HepG2 (cell line): Measurements from ENCODE around the gene MAPK13. TPM values are rescaled to one million over a fixed set of nuclear protein-coding genes. Genes with fewer than 3 reads are reported as not detected.

ENCODE experiments used
- ATAC-seq: fragments of 200-7000 bp; cut with Tn5 transposase; 3 replicates; pipeline ENCODE4 v1.9.1; 2020; ENCODE audit warnings: mild to moderate bottlenecking, moderate library complexity
- BruUV-seq: library from RNA; stranded (reverse); fragments of 400-500 nt; replicated peaks from 2 replicates; lab custom pipeline; 2021; lab: Mats Ljungman, UMichigan
- CTCF ChIA-PET: fragments of 300-600 bp; formaldehyde crosslinking; extraction: SDS; loops from one replicate; lab custom pipeline; 2021; ENCODE audit warnings: low total read pairs, inconsistent platforms, low intra/inter-chr PET ratio; lab: Yijun Ruan, JAX
- POLR2A ChIA-PET: fragments of 350-600 bp; sonication (Branson Sonifier 250); formaldehyde crosslinking; loops from one replicate; lab custom pipeline; 2020; ENCODE audit warnings: antibody characterized with exemption, inconsistent platforms; lab: Yijun Ruan, JAX
- DNase-seq: peaks from one replicate; pipeline ENCODE4 v3.0.0-alpha.2; 2015; ENCODE audit warnings: low spot score
- FAIRE-seq: peaks from 3 replicates; lab custom pipeline; 2011; peaks lifted over from hg19 to GRCh38; lab: Jason Lieb, UNC
- H2AFZ ChIP-seq: one replicate; pipeline ENCODE4 v1.6.1; 2011; ENCODE audit warnings: low read length, inconsistent platforms
- H3K27ac ChIP-seq: fragments of 300-600 bp; 3 replicates; pipeline ENCODE4 v1.8.0; 2011; ENCODE audit warnings: mixed run types, mild to moderate bottlenecking, mixed read lengths, low read length, inconsistent platforms; ENCODE audit not compliant: insufficient read depth; ENCODE audit errors: extremely low read length
- H3K27me3 ChIP-seq, 2 experiments: fragments of 200-600 bp in 1 of 2; 2 replicates in 1 of 2; 3 replicates in 1 of 2; pipeline versions ENCODE4 v1.6.0 to v1.8.0; 2011; ENCODE audit warnings: low read length in 2 of 2, mild to moderate bottlenecking in 2 of 2, moderate library complexity in 2 of 2, inconsistent platforms in 1 of 2; ENCODE audit not compliant: insufficient read depth in 2 of 2, control insufficient read depth in 1 of 2
- H3K36me3 ChIP-seq, 2 experiments: fragments of 200-600 bp in 1 of 2; replicated peaks in 1 of 2; 2 replicates in 1 of 2; 3 replicates in 1 of 2; pipeline versions ENCODE4 v1.5.1 to v1.8.0; 2011; ENCODE audit warnings: low read length in 2 of 2, inconsistent platforms in 1 of 2; ENCODE audit not compliant: insufficient read depth in 2 of 2, control insufficient read depth in 1 of 2
- H3K4me1 ChIP-seq: 2 replicates; pipeline ENCODE4 v1.5.1; 2012; ENCODE audit warnings: low read length, inconsistent platforms; ENCODE audit not compliant: insufficient read depth
- H3K4me2 ChIP-seq: 2 replicates; pipeline ENCODE4 v1.6.0; 2011; ENCODE audit warnings: low read depth, low read length, inconsistent platforms
- H3K4me3 ChIP-seq, 3 experiments: fragments of 200-600 bp in 1 of 3; sonication (generic), shearing (Covaris generic) in 1 of 3; replicated peaks in 1 of 3; 2 replicates each; pipeline ENCODE4 v1.5.1; 2011 to 2016; ENCODE audit warnings: low read length in 3 of 3, inconsistent platforms in 2 of 3, low read depth in 2 of 3, mild to moderate bottlenecking in 2 of 3, control low read depth in 1 of 3, mixed read lengths in 1 of 3; ENCODE audit not compliant: insufficient read depth in 1 of 3
- H3K79me2 ChIP-seq: one replicate; pipeline ENCODE4 v1.6.1; 2011; ENCODE audit warnings: low read length, inconsistent platforms; ENCODE audit not compliant: insufficient read depth
- H3K9ac ChIP-seq: 2 replicates; pipeline ENCODE4 v1.6.0; 2011; ENCODE audit warnings: mild to moderate bottlenecking, low read depth, low read length, inconsistent platforms; ENCODE audit not compliant: insufficient read depth
- H3K9me3 ChIP-seq: 2 replicates; pipeline ENCODE4 v1.5.1; 2012; ENCODE audit warnings: mild to moderate bottlenecking, low read length
- H4K20me1 ChIP-seq: 2 replicates; pipeline ENCODE4 v1.6.0; 2011; ENCODE audit warnings: inconsistent platforms, mild to moderate bottlenecking, low read length, moderate library complexity; ENCODE audit not compliant: insufficient read depth
- TAF1 ChIP-seq: sonication (generic); formaldehyde crosslinking; IDR thresholded peaks from 2 replicates; pipeline ENCODE4 v1.4.0; 2020; ENCODE audit warnings: missing genetic modification reagents
- ZBTB21 ChIP-seq: sonication (generic); formaldehyde crosslinking; IDR thresholded peaks from 2 replicates; pipeline ENCODE4 v1.4.0; 2020; ENCODE audit warnings: missing genetic modification reagents
- ZNF12 ChIP-seq: sonication (generic); formaldehyde crosslinking; IDR thresholded peaks from 2 replicates; pipeline ENCODE4 v1.5.0; 2020; ENCODE audit warnings: missing genetic modification reagents
- ZNF317 ChIP-seq: sonication (generic); formaldehyde crosslinking; IDR thresholded peaks from 2 replicates; pipeline ENCODE4 v1.5.0; 2020; ENCODE audit warnings: mild to moderate bottlenecking, missing genetic modification reagents
- ZNF749 ChIP-seq: sonication (generic); formaldehyde crosslinking; IDR thresholded peaks from 2 replicates; pipeline ENCODE4 v1.8.0; 2022; ENCODE audit warnings: mild to moderate bottlenecking, missing genetic modification reagents, moderate library complexity, borderline replicate concordance
- WGBS: methylation state at CpG from one replicate; pipeline ENCODE4 v1.1.6; 2017; ENCODE audit warnings: low lambda C conversion rate; 5-methylcytosine and 5-hydroxymethylcytosine counted together
- in situ Hi-C: cut with HindIII; loops from 2 replicates; pipeline ENCODE4 v1.10.0; 2017; ENCODE audit warnings: low pct_unique_long_range_greater_than_20kb; ENCODE audit not compliant: extremely low pct_ligation_motif_present
- intact Hi-C: fragments of 100-400 bp; cut with micrococcal nuclease; formaldehyde crosslinking; loops from one replicate; pipeline ENCODE4 v1.10.0; 2022; ENCODE audit not compliant: unreplicated experiment
- polyA plus RNA-seq, 8 experiments: library from polyadenylated mRNA; depleted of rRNA in 3 of 8; stranded (reverse) in 7 of 8; unstranded in 1 of 8; fragments of >200 nt; fragmentation: Illumina TruSeq in 4 of 8; extraction: Trizol in 4 of 8; gene quantifications; 2 replicates each; pipeline versions ENCODE4 v1.2.1 to v1.2.3, GENCODE V29; 2011 to 2016; ENCODE audit warnings: low read depth in 4 of 8, missing spikeins in 1 of 8, mixed read lengths in 1 of 8; ENCODE audit not compliant: insufficient read depth in 1 of 8
- total RNA-seq, 5 experiments: library from RNA; depleted of rRNA; stranded (reverse); fragments of >200 nt; fragmentation: Illumina TruSeq; extraction: Trizol; gene quantifications; 2 replicates each; pipeline ENCODE4 v1.2.3, GENCODE V29; 2016; ENCODE audit warnings: low read depth in 1 of 5
- TF ChIP-seq, protein P1 (sequence below): sonication (generic); formaldehyde crosslinking; IDR thresholded peaks from 2 replicates; pipeline ENCODE4 v1.5.0; 2020; ENCODE audit warnings: missing genetic modification reagents

Gene MAPK13
- total and polyA plus RNA-seq, 2 of the 13 experiments (the other 11 are each of a cell fraction or from before 2014, with no cell fraction given): 12.7 to 43.4 TPM

DNA sequence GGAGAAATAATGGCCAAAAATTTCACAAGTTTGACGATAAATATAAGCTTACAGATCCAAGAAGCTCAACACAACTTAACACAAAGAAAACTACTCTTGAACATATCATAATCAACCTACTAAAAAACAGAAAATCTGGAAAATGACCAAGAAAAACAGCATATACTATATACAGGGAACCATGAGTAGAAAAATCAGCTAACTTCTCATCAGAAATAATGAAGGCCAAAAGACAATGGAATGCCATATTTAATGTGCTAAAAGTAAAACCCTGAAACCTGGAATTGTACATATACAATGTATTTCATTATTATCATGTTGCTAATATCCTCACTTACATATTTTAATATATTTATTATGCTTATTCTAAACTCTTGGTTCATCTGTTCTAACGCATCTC, 25.3 kb downstream of the MAPK13 start:
- no peak overlapping the region for H3K27ac ChIP-seq
- H3K79me2 ChIP-seq: no peaks in the 10 kb centered on the region
- H4K20me1 ChIP-seq: no peaks in the 10 kb centered on the region
- H3K4me3 ChIP-seq: no peak overlapping the region
- no peaks in the 10 kb centered on the region for H3K27me3 ChIP-seq
- TF ChIP-seq ZNF317 (CRISPR knock-in tag) (peak; percentile 94), TAF1 (CRISPR knock-in tag) (no peak), ZBTB21 (CRISPR knock-in tag) (no peak)
- H3K4me1 ChIP-seq: no peaks in the 10 kb centered on the region
- no TSS peak for BruUV-seq
- in situ Hi-C loops: no loop called here
- ChIA-PET POLR2A (no interaction called here), CTCF (no interaction called here)
- H3K9ac ChIP-seq: no peak overlapping the region
- intact Hi-C loops: no loop called here
- WGBS: 85% methylated on average over 2 of the region's 2 CpGs
- ATAC-seq: no peak
- H2AFZ ChIP-seq: no peak overlapping the region
- no peak overlapping the region for H3K4me2 ChIP-seq
- no peak for FAIRE-seq
- no peak for DNase-seq
- no peaks in the 10 kb centered on the region for H3K36me3 ChIP-seq
- H3K9me3 ChIP-seq: peaks cover 7% of the 10 kb centered on the region; the same call in 1 of the 2 replicates

DNA sequence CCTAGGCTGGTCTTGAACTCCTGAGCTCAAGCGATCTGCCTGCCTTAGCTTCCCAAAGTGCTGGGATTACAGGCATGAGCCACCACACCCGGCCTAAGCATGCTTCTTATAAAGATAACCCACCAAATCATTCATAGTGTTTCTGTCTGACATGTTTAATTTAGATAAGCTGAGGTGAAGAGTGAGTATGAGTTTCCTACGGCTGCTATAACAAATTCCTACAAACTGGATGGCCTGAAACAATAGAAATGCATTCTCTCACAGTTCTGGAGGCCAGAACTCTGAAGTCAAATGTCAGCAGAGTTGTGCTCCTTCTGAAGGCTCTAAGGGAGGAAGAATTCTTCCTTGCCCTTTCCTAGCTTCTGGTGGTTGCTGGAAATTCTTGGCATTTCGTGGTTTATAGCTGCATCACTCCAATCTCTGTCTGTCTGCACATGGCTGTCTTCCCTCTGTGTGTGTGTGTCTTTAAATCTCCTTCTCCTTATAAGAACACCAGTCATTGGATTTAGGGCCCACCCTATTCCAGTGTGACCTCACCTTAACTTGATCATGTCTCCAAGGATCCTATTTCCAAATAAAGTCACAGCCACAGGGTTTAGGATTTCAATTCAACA, 29.9 kb downstream of the MAPK13 start:
- Histone ChIP-seq H3K4me3 (no peak overlapping the region), H3K4me2 (no peak overlapping the region), H3K9me3 (peaks cover 7% of the 10 kb centered on the region; the same call in 1 of the 2 replicates), H3K36me3 (no peaks in the 10 kb centered on the region), H3K9ac (no peak overlapping the region), H2AFZ (no peak overlapping the region), H3K4me1 (no peaks in the 10 kb centered on the region), H3K79me2 (no peaks in the 10 kb centered on the region), H3K27ac (no peak overlapping the region), H3K27me3 (no peaks in the 10 kb centered on the region), H4K20me1 (no peaks in the 10 kb centered on the region)
- no peak for ATAC-seq
- WGBS: 77% methylated on average over 4 of the region's 4 CpGs
- in situ Hi-C loops (no loop called here), intact Hi-C loops (no loop called here)
- POLR2A ChIA-PET: no interaction called here
- DNase-seq: no peak
- no peak for FAIRE-seq
- TF ChIP-seq, protein P1, sequence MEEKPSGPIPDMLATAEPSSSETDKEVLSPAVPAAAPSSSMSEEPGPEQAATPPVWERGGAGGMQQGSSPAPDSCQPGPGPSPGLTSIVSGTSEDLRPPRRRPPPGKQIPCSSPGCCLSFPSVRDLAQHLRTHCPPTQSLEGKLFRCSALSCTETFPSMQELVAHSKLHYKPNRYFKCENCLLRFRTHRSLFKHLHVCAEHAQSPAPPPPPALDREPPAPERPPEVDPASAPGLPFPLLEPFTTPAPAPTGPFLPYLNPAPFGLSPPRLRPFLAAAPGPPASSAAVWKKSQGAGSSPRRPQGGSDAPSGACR (CRISPR knock-in tag): no peak
- TF ChIP-seq ZNF12 (CRISPR knock-in tag) (peak; percentile 99), ZNF749 (no peak)
- no TSS peak for BruUV-seq
- CTCF ChIA-PET: interaction anchor here (0.6 kb wide), 1 partner anchor 28 kb away, joined by 3 read pairs; no protein-coding TSS in a partner anchor
